Measurements from ENCODE around the gene BMERB1.
"Not testable (repeated sequence)": the region's sequence is repeated elsewhere in the genome, so short reads cannot be mapped to it uniquely, and the experiment has no call there.

The BMERB1 gene

GRCh38 chr16:15466886-15467781 lies 32.7 kb downstream of the BMERB1 start:
- Mint-ChIP-seq H3K4me3 (no peak overlapping the region), H3K9me3 (no peaks in the 10 kb centered on the region), H3K27ac (peak overlapping the region; percentile 69), H3K36me3 (no peaks in the 10 kb centered on the region), H3K27me3 (no peaks in the 10 kb centered on the region), H3K4me1 (peaks cover 5% of the 10 kb centered on the region)

- Mint-ChIP-seq H3K27ac (peak overlapping the region; percentile 88), H3K4me3 (peak overlapping the region; percentile 23), H3K4me1 (peaks cover 24% of the 10 kb centered on the region)
- not testable (repeated sequence) for H3K9me3 Mint-ChIP-seq, H3K27me3 Mint-ChIP-seq, H3K36me3 Mint-ChIP-seq
Measured at GRCh38 chr16:15476971-15477370, 42.6 kb downstream of the BMERB1 start.

DNA sequence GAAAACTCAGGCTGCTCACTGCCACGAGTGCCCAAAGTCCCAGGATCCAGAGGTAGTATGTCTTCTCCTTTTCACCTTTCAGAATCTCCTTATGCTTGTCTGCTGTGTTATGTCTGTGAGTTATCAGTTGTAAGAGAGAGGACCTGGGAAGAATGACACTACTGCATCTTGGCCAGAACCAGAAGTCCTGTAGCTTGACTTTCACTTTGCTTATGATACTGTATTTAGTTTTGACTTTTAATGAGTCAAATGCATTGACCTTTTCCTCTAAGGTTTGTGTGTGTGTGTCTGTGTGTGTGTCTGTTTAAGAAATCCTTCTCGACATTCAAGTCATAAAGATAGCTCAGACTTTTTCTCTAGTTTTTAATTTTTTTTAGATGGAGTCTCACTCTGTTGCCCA lies 43.4 kb downstream of the BMERB1 start:
- H3K9me3 Mint-ChIP-seq, result no peaks in the 10 kb centered on the region
- peaks cover 4% of the 10 kb centered on the region for H3K36me3 Mint-ChIP-seq
- peaks cover 32% of the 10 kb centered on the region for H3K4me1 Mint-ChIP-seq
- H3K4me3 Mint-ChIP-seq, result no peak overlapping the region
- no peaks in the 10 kb centered on the region for H3K27me3 Mint-ChIP-seq
- H3K27ac Mint-ChIP-seq, result peak overlapping the region; percentile 88

GRCh38 chr16:15482068-15482747 lies 47.8 kb downstream of the BMERB1 start:
- Mint-ChIP-seq H3K4me3 (peak overlapping the region; percentile 38), H3K4me1 (peaks cover 26% of the 10 kb centered on the region), H3K9me3 (no peaks in the 10 kb centered on the region), H3K27me3 (no peaks in the 10 kb centered on the region), H3K36me3 (peaks cover 2% of the 10 kb centered on the region), H3K27ac (peak overlapping the region; percentile 82)

DNA sequence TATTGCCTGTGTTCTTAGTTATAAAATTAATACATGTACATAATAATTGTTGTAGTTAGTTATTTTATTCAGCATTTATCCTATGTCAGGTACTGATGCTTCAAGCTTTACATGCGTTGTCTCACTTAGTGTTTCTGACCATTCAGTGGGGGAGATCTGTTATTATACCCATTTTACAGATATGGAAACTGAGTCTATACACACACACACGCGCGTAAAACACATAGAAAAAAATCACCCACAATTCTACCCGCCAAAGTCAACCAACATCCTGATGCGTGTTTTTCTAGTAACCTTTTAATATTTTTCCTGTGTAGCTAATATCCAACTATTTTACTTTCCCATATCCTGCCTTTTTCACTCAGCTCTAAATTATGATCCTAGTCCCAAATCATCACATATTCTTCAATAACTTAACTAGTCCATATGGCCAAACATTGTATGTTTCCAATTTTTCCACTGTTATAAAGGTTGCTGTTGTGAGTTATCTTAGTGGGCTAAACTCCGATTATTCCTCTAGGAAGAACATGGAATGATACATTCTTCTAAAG lies 48.4 kb downstream of the BMERB1 start:
- H3K36me3 Mint-ChIP-seq, result peaks cover 2% of the 10 kb centered on the region
- H3K4me3 Mint-ChIP-seq, result peak overlapping the region; percentile 43

DNA sequence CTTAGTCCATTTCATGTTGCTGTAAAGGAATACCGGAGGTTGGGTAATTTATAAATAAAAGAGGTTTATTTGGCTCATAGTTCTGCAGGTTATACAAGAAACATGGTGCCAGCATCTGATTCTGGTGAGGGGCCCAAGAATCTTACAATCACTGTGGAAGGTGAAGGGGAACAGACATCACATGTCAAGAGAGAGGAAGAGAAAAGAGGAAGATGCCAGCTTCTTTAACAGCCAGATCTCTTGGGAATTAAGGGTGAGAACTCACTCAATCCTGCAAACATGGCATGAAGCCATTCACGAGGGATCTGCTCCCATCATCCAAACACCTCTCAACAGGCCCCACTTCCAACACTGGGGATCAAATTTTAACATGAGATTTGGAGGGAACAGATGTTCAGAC lies 49.5 kb downstream of the BMERB1 start:
- Mint-ChIP-seq H3K9me3 (no peaks in the 10 kb centered on the region), H3K36me3 (peaks cover 2% of the 10 kb centered on the region), H3K4me3 (no peak overlapping the region), H3K27me3 (no peaks in the 10 kb centered on the region), H3K4me1 (peaks cover 19% of the 10 kb centered on the region), H3K27ac (no peak overlapping the region)

More for the DNA sequence above, 48.4 kb downstream of the BMERB1 start:
- Mint-ChIP-seq H3K27ac (peak overlapping the region; percentile 82), H3K9me3 (no peaks in the 10 kb centered on the region), H3K4me1 (peaks cover 20% of the 10 kb centered on the region), H3K27me3 (no peaks in the 10 kb centered on the region)

DNA sequence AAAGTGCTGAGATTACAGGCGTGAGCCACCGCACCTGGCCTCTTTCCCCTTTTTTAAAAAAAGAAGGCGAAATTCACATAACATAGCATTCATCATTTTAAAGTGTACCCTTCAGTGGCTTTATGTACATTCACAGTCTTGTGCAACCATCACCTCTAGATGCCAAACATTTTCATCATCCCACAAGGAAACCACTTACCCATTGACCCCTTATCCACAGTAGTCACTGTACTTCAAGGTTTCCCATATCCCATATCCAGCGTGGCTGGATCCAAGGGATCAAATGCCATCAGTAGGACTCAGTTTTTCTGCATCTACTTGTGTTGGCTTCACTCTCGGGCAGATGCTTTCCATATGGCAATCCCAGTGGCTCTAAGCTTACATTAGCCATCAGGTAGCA lies 50.3 kb downstream of the BMERB1 start:
- Mint-ChIP-seq H3K4me1 (peaks cover 24% of the 10 kb centered on the region), H3K27me3 (no peaks in the 10 kb centered on the region), H3K9me3 (no peaks in the 10 kb centered on the region), H3K27ac (no peak overlapping the region), H3K4me3 (no peak overlapping the region), H3K36me3 (peaks cover 2% of the 10 kb centered on the region)

DNA sequence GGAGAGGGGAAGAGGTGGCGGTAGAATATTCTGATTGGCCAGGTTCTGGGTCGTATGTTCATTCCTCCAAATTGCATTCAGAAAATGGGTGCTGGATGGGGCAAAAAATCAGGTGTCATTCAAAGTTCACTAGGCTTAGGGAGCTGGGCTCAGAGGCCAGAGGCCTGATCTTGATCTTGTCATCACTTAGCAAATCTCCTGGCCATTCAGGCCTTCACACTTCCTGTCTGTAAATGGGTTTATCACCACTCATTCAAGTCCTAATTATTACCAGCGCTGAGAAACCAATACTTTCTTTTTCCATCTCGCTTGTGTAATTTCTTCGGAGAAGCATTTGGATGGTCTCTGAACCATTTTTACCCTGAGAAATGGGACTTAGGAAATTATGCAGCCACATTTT lies 50.8 kb downstream of the BMERB1 start:
- Mint-ChIP-seq H3K4me1 (peaks cover 29% of the 10 kb centered on the region), H3K4me3 (no peak overlapping the region), H3K27ac (no peak overlapping the region), H3K36me3 (peaks cover 2% of the 10 kb centered on the region), H3K9me3 (no peaks in the 10 kb centered on the region), H3K27me3 (no peaks in the 10 kb centered on the region)

- H3K36me3 Mint-ChIP-seq, result peaks cover 3% of the 10 kb centered on the region
- H3K9me3 Mint-ChIP-seq, result no peaks in the 10 kb centered on the region
- no peak overlapping the region for H3K4me3 Mint-ChIP-seq
- H3K27me3 Mint-ChIP-seq, result no peaks in the 10 kb centered on the region
- no peak overlapping the region for H3K27ac Mint-ChIP-seq
- peaks cover 41% of the 10 kb centered on the region for H3K4me1 Mint-ChIP-seq
Measured at GRCh38 chr16:15486661-15487060, 52.3 kb downstream of the BMERB1 start.

- H3K4me3 Mint-ChIP-seq, result no peak overlapping the region
- H3K4me1 Mint-ChIP-seq, result peaks cover 37% of the 10 kb centered on the region
- peaks cover 3% of the 10 kb centered on the region for H3K36me3 Mint-ChIP-seq
- no peak overlapping the region for H3K27ac Mint-ChIP-seq
- H3K9me3 Mint-ChIP-seq, result no peaks in the 10 kb centered on the region
- H3K27me3 Mint-ChIP-seq, result no peaks in the 10 kb centered on the region
Measured at GRCh38 chr16:15487336-15488284, 53.2 kb downstream of the BMERB1 start.

- Mint-ChIP-seq H3K27me3 (no peaks in the 10 kb centered on the region), H3K9me3 (no peaks in the 10 kb centered on the region), H3K27ac (peak overlapping the region; percentile 94), H3K4me1 (peaks cover 40% of the 10 kb centered on the region), H3K4me3 (peak overlapping the region; percentile 73), H3K36me3 (peaks cover 2% of the 10 kb centered on the region)
Measured at GRCh38 chr16:15489016-15489415, 54.6 kb downstream of the BMERB1 start.

DNA sequence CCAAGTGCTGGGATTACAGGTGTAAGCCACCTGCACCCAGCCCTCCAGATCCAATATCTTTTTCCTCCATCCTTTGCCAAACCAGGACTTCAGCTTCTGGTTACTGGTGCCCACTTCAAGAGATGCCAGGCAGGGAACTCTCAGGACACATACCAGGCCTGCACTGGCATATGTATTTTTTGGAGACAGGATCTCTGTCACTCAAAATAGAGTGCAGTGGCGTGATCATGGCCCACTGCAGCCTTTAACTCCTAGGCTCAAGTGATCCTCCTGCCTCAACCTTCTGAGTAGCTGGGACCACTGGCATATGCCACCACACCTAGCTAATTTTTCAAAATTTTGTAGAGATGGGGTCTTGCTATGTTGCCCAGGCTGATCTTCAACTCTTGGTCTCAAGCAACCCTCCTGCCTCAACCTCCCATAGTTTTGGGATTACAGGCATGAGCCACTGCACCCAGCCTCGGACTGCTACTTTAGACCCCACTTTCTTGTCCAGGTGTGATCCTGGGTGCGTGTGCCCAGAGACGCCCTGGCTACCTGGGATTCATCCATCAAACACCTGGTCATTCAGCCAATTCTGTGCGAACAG lies 55.8 kb downstream of the BMERB1 start:
- H3K4me3 Mint-ChIP-seq, result no peak overlapping the region
- H3K27me3 Mint-ChIP-seq, result no peaks in the 10 kb centered on the region
- H3K27ac Mint-ChIP-seq, result peak overlapping the region; percentile 94
- H3K36me3 Mint-ChIP-seq, result peaks cover 3% of the 10 kb centered on the region
- H3K4me1 Mint-ChIP-seq, result peaks cover 45% of the 10 kb centered on the region
- no peaks in the 10 kb centered on the region for H3K9me3 Mint-ChIP-seq

GRCh38 chr16:15491411-15491810 lies 57.0 kb downstream of the BMERB1 start:
- Mint-ChIP-seq H3K9me3 (no peaks in the 10 kb centered on the region), H3K27me3 (no peaks in the 10 kb centered on the region), H3K27ac (peak overlapping the region; percentile 66), H3K4me3 (no peak overlapping the region), H3K36me3 (peaks cover 3% of the 10 kb centered on the region), H3K4me1 (peaks cover 48% of the 10 kb centered on the region)

DNA sequence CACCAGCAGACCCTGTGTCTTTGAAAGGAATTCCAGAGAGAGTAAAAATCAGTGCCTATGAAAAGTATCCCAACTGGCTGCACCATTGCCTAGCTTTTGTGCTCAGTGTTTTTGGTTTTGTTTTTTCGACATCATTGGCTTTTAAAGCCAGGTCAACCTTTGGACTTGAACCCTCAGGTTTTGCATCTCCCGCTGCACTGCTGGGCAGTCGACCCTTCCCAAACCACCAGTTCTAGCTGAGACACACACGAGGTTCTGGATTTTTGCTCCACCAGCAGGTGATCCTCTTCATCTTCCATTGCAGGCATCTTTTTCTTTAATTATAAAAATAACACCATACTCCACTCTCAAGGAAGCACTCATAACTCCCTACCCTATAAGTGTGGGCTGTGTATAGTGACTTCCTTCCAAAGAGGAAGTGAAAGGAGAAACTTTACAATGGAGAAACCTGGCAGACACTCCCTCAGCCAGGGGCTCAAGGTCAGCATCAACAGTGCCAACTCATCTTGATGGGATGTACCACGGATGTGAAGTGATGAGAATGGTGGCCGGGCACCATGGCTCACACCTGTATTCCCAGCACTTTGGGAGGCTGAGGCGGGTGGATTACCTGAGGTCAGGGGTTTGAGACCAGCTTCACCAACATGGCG lies 57.8 kb downstream of the BMERB1 start:
- no peaks in the 10 kb centered on the region for H3K9me3 Mint-ChIP-seq
- peaks cover 3% of the 10 kb centered on the region for H3K36me3 Mint-ChIP-seq
- no peaks in the 10 kb centered on the region for H3K27me3 Mint-ChIP-seq
- no peak overlapping the region for H3K4me3 Mint-ChIP-seq
- H3K27ac Mint-ChIP-seq, result peak overlapping the region; percentile 66
- peaks cover 48% of the 10 kb centered on the region for H3K4me1 Mint-ChIP-seq
